Hypothalamus (tissue), 51 donors: Measurements from ENCODE around the gene NDUFB10.

ENCODE experiments used
- DNase-seq, 51 donors: peaks; one replicate each; lab custom pipeline; 2025; lab: John Stamatoyannopoulos, UW

The NDUFB10 gene

DNA sequence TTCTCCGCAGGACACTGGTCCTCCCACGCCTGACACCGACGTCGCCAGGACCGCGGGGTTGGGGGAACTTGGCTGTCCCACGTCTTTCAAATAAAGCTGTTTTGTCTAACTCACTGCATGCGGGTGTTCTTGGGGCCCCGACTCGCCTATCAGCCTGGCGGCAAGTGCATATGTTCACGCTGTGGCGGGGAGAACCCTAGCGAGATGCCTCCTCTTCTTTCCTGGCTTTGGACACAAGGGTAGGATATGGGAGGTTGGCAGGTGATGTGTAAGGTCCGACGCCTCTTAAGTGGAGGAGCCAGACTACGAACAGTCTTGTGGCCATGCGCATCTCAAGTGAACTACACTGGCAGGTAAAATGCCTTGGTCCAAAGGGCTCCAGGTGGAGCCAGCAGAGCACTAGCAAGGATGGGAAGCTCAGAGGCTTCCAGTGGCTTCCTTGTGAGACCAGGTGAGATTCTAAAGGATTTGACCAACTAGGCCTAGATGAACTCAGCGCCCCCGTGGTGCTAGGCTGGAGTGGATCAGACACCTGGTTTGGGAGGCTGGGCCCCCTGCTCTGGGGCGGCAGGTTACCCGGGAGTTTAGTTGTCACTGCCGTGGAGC, 6.2 kb downstream of the NDUFB10 start:
- no peak for DNase-seq

DNA sequence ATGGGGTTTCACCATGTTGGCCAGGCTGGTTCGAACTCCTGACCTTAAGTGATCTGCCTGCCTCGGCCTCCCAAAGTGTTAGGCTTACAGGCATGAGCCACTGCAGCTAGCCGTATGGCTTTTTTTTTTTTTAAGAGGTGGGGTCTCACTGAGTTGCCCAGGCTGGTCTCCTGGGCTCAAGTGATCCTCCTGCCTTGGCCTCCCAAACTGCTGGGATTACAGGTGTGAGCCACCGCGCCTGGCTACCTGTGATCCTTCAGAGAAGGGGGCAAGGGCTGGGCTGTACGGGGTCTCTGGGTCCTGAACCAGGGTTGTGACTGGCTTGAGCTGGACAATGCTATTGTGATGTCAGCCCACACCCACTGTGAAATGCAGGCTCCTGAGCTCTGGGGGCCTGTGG, 7.1 kb downstream of the NDUFB10 start, which contains the start of gene RNF151:
Gene RNF151, plus strand, starts transcription at position 397 of the 400 bp plus-strand sequence. CDS start 26 bp downstream, outside the sequence.
- no peak for DNase-seq

DNA sequence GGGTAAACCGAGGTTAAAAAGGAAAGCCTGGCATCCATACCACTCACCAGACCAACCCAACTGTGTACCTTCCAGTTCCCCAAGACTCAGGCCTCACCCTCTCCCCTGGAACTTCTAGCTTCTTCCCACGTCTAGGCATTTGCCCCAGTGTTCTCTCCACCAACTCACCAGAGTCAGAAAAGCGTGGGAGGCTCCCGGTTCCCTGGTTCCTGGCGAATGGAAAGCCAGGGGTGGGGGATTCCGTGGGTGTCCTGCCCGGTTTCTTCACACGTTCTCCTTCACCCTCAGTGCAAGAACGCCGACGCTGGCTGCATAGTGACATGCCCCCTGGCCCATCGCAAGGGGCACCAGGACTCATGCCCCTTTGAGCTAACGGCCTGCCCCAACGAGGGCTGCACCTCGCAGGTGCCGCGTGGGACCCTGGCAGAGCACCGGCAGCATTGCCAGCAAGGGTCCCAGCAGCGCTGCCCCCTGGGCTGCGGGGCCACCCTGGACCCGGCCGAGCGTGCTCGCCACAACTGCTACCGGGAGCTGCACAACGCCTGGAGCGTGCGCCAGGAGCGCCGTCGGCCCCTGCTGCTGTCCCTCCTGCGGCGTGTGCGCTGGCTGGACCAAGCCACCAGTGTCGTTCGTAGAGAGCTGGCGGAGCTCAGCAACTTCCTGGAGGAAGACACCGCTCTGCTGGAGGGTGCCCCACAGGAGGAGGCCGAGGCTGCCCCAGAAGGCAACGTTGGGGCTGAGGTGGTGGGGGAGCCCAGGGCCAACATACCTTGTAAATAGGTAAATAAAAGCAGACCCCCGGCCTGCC, 9.0 kb downstream of the NDUFB10 start:
- DNase-seq, result no peak

DNA sequence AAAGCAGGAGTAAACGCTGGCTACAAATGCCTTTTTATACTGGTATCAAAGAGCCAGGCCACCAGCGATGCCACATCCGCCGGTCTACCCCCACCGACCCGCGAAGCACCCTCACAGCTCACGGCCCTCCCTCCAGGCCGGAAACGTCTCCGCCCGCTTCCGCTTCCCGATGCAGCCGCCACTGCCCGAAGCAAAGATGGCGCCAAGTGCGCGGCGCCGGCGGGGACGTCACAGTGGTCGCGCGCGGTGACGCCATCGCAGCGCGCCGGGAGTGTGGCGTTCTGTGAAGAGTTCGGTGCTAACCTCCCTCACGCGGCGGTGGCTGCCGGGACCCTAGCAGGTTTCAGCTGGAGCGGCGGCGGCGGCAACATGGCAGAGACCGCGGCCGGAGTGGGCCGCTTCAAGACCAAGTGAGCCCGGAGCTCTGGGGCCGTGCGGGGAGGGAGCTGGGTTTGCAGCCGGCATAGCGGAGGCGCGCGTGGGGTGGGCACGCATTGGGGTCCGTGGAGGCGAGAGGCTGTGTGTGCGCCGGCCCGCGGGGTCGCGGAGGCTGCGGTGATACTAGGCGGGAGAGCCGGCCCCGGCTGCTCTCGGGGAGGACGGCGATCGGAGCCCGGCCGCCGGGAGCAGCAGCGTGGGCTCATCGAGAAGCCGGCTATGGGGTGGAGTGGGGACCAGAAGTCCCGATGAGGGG, 12.6 kb downstream of the NDUFB10 start, which contains the start of gene TBL3:
Gene TBL3, plus strand, starts transcription at position 258 of the 694 bp plus-strand sequence. Its CDS starts 112 bp downstream, at position 370.
- DNase-seq, result peak; percentile 63 to 97 (median 89)

DNA sequence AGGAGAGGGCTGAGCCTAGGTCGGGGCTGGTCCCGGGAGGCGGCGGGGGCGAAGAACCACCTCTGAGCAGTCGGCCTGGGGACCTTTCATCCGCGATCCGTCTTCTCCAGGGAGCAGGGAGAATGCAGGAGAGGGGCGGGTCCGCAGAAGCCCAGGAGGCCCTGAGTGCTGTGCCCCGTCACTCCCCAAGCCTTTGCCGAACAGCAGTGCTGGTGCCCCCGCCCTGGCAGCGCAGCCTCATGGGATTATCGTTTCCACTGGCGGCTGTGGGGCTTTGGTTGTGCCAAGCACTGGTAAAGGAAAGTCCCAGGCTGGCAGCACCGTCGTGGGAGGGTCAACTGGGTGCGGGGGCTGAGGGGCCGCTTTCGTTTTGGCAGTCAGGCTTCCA, 13.1 kb downstream of the NDUFB10 start:
- DNase-seq, result no peak

DNA sequence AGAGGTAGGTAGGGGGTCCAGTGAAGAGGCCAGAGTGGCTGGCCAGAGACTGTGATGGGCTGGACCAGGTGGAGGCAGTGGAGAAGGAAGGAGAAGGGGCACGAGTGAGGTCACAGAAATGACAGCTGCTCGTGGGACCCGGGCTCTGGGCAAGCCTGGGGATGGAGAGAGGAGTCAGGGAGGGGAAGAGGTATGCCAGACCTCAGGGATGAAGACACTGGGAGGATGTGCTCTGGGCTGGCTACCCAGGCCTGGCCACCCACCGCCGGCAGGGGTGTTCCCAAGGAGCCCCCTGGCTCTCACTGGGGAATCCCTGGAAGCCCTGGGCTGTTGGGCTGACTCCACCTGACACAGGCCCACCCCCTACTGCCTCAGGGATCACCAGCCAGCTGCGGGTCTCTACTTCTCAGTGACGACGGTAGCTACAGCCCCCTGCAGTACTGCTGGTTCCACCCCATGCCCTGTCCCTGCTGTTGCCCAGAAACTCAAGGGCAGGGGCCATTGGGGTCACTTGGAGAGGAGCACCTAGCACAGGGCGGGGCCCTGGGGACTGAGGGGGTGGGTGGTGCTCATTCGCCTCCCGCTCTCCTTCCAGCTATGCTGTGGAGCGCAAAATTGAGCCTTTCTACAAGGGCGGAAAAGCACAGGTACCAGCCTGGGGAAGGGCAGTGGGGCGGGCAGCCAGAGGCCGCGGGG, 14.3 kb downstream of the NDUFB10 start:
- DNase-seq, result no peak

DNA sequence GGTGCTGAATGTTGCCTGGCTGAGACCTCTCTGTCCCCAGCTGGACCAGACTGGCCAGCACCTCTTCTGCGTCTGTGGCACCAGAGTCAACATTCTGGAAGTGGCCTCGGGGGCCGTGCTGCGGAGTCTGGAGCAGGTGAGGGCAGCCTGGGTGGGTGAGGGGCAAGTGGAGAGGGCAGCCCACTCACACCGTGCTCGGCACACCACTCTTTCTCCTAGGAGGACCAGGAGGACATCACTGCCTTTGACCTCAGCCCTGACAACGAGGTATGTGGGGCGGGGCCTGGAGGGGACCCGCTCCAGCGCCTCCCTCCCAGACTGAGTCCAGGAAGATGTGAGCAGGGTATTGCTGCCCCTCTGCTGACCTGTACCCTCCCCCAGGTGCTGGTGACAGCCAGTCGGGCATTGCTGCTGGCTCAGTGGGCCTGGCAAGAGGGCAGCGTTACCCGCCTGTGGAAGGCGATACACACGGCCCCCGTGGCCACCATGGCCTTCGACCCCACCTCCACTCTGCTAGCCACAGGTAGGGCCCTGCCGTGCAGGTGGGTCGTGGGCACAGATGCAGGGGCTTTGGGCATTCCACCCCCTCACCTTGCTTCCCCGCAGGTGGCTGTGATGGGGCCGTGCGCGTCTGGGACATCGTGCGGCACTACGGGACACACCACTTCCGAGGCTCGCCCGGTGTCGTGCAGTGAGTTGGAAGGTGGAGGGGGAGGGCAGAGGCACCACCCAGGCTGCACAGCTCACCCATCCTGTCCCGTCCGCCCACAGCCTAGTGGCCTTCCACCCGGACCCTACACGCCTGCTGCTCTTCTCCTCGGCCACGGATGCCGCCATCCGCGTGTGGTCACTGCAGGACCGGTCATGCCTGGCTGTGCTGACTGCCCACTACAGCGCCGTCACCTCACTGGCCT, 15.1 kb downstream of the NDUFB10 start:
- no peak for DNase-seq

DNA sequence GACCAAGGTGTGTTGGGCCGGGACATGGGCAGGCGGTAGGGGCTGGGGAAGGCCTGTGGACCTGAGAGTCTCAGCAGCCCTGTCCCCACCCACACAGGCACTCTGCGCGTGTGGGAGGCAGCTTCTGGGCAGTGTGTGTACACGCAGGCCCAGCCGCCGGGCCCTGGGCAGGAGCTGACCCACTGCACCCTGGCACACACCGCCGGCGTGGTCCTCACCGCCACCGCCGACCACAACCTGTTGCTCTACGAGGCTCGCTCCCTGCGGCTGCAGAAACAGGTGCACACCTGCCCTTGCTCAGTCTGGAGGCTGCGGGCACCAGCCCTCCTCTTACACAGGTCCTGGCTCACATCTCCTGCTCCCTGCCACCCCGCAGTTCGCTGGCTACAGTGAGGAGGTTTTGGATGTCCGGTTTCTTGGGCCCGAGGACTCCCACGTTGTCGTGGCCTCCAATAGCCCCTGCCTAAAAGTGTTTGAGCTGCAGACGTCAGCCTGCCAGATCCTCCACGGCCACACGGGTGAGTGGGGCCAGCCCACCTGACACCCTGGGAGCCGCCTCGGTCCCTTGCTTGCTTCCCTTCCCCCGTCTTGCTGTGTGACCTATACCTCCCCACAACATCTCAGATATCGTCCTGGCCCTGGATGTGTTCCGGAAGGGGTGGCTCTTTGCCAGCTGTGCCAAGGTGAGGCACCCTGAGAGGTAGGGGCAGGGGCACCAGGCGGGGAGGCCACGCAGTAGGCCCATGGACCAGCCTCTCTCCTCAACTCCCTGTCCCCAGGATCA, 16.3 kb downstream of the NDUFB10 start:
- no peak for DNase-seq

DNA sequence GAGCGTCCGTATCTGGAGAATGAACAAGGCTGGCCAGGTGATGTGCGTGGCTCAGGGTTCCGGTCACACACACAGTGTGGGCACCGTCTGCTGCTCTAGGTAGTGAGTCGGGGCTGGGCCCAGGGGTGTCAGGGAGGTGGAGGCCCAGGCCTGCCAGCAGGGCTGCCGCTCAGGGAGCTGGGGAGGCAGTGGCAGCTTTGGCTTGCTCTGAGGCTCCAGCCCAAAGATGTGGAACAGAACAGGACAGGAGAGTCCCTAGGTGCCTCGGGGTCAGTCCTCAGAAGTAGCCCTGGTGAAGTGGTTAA, 16.8 kb downstream of the NDUFB10 start:
- DNase-seq, result no peak

DNA sequence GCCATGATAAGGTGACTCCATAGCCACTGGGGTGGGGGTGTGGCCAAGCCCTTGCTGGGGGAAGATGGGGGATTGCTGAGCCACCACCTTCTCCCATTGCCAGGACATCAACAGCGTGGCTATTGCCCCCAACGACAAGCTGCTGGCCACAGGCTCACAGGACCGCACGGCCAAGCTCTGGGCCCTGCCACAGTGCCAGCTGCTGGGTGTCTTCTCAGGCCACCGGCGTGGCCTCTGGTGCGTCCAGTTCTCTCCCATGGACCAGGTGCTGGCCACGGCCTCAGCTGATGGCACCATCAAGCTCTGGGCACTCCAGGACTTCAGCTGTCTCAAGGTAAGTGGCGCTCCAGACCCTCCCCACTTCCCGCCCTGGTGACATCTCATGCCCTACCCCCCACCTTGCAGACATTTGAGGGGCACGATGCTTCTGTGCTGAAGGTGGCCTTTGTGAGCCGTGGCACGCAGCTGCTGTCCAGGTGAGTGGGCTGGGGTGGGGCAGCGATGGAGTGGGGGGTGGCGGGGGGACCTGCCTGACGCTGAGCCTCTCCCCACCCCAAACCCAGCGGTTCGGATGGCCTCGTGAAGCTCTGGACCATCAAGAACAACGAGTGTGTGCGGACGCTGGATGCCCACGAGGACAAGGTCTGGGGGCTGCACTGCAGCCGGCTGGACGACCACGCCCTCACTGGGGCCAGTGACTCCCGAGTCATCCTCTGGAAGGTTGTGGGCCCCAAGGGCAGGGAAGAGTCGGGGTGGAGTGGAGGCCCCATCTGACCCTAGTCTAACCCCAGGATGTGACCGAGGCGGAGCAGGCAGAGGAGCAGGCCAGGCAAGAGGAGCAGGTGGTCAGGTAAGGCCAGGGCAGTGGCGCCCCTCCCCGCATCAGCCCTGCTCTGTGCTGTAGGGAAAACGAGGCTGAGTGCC, 17.9 kb downstream of the NDUFB10 start:
- DNase-seq, result no peak

DNA sequence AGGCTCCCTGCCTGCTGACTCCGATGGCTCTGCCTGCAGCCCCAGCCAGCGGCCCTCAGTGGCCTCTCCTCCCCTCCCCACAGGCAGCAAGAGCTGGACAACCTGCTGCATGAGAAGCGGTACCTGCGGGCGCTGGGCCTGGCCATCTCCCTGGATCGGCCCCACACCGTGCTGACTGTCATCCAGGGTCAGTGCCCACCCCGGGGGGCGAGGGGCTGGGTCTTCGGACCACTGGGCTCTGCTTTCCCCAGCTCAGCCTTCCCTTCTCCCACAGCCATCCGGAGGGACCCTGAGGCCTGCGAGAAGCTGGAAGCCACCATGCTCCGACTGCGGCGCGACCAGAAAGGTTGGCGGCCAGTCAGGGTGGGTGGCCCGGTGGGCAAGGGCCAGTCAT, 18.5 kb downstream of the NDUFB10 start:
- DNase-seq, result no peak

DNA sequence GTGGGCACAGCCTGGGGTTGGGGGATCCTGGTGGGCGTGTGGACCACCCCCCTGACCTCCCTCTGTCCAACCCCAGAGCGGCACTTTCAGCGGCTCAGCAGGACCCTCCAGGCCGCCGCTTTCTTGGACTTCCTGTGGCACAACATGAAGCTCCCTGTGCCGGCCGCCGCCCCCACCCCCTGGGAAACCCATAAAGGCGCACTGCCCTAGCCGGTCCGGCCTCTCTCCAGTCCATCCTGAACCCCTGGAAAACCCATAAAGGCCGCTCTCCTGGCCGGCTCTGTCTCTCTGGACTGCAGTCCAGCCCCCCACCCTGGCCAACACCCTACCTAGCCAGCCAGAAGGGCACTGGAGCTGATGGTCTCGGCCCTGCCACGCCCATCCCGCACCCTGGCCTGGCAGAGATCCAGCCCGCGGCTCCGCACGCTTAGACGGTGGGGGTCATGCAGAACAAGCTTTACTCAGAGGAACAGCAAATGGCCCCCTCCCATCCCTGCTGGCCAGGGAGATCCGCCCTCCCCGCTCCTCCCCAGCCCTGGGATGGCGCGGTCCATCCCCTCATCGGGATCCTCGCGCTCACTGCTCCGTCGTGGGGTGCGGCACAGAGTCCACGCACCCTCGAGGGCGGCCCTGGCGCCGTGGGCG, 19.3 kb downstream of the NDUFB10 start:
- no peak for DNase-seq

DNA sequence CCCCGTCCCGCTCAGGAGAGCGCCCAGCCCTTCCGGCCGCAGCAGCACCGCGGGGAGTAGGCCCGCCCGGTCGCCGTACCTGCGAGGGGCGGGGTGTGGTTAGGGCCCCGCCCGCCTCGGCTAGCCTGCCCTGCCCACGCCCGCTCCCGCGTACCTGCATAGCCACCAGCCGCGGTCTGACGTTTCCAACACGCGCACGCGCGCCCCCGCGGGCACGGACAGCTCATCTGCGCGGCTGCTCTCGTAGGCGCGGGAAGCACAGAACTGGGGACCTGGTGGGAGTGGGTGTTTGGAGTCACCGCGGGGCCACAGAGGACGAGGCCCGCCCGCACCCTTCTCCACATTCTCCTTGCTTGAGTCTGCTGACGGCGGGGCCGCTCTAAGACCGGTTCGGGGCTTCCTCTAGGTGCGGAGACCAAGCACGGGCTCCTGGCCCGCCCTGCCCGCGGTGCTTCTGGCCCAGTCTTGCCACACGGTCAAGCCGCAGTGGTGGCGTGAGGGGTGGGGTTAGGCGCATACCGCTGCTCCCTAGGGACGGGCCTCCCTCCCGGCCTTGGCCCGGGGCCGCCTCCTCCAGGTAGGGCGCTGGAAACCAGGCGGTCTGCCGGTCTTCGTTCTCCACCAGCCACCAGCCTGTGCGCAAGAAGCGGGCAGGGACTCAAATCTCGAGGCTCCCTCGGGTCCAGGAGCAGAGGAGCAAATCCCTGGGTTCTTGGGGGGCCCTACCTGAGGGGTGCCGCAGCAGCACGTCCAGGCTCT, 20.1 kb downstream of the NDUFB10 start:
- DNase-seq, result no peak

DNA sequence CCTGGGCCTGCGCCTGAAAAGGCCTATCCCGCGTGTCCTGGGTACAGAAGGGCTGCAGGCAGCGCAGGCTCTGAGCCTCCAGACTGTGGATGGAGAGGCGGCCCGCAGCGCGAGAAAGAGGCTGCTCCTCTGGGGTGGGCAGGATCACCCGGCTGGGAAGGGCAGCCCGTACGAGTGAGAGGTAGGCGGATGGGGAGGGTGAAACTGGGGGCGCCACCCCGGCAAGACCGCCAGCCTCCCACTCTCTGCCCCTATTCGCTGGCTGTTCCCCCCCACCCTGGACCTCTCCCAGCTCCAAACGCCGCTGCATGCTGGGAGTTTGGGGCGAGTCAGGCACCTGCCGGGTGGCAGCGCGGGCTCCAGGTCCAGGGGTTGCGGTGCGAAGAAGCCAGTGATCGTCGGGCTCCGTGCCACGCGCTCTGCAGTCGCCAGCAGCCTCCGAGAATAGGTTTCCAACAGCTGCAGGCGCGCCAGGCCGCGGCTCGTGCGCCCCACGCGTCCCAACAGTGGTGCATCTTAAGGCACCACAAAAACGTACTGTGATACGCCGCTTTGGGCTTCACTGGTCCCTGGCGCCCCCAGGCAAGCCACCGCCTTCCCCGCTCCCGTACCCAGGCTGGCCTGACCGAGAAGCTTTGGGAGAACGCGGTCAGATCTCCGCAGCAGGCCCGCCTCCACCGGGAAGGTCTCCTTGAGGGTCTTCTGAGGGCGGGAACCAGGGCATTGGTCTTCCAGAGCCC, 20.9 kb downstream of the NDUFB10 start:
- DNase-seq, result no peak

DNA sequence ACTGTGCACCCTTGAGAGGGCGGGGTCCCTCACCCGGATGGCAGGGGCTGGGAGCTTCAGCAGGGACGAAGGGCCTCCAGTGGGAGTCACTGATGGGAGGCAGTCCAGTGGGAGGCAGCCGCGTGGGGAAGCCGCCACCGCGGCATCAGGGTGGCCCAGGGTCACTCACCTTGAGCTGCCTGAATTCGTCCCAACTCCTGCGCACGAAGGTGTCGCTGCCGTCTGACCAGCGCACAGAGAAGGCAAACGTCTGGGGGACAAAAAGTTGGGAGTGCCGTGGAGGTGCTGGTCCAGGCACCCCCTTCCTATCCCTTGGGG, 21.4 kb downstream of the NDUFB10 start:
- no peak for DNase-seq

DNA sequence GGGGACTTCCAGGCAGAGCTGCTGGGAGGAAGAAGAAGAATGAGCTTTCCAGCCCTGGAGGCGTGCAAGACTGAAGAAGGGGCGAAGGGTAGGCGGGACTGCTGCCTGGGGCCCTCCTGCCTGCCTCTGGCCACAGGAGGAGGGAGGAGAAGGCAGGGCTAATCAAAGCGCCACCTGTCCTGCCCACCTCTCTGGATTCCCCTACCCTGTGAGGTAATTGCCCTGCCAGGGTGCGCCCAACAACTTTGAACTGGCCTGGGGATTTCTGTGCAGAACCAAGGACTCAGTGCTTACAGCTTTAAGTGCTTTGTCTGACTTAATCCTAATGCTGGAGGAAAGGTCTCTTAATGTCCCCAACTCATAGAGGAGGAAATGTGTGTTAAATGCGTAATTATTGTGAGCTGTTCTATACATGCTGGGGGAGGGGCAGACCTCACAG, 22.1 kb downstream of the NDUFB10 start, which contains the start of gene NOXO1:
Gene NOXO1, minus strand, starts transcription at position 72 of the 439 bp plus-strand sequence. CDS start 290 bp downstream, outside the sequence.
- DNase-seq, result no peak
